ENCODE data around the gene FLT3LG.
A peak's percentile ranks its signal among the peaks of the same experiment; 100 is the strongest.
"Not testable (repeated sequence)": the region's sequence is repeated elsewhere in the genome, so short reads cannot be mapped to it uniquely, and the experiment has no call there.

The FLT3LG gene

DNA sequence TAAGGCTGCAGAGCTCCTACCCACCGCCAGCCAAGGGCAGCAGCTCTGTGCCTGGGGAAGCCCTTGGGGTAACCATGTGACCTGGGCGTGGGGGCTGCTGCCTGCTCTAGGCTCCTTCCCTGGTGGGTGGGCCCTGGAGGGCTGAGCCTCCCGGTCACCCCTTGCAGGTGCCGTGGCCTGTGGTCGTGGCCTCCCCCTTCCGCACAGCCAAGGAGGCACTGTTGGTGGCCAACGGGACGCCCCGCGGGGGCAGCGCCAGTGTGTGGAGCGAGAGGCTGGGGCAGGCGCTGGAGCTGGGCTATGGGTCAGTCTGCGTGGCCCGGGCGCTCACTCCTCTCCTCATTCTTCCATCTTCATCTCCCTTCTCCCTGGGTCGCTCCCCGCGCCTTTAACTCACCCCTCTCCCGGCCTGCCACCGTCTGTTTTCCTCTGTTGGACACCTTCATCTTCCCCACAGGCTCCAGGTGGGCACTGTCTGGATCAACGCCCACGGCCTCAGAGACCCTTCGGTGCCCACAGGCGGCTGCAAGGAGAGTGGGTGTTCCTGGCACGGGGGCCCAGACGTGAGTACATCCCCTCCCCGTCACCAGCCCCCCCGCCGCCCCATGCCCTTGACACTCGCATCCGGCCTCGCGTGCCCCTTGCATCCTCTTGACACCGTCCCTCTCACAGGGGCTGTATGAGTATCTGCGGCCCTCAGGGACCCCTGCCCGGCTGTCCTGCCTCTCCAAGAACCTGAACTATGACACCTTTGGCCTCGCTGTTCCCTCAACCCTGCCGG lies 9.9 kb upstream of the FLT3LG start:
- DNase-seq: no peak

DNA sequence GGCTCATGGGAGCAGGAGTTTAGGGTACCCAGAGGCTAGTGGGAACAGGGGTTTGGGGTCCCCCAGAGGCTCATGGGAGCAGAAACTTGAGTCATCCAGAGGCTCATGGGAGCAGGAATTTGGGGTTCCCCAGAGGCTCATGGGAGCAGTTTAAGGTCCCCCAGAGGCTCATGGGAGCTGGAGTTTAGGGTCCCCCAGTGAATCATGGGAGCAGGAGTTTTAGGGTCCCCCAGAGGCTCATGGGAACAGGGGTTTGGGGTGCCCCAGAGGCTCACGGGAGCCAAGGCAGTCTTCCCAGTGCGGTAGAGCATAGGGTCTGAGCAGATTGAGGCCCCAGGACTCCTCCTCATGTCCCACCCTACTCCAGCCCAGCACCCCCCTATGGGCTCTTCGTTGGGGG lies 8.6 kb upstream of the FLT3LG start:
- DNase-seq: no peak

DNA sequence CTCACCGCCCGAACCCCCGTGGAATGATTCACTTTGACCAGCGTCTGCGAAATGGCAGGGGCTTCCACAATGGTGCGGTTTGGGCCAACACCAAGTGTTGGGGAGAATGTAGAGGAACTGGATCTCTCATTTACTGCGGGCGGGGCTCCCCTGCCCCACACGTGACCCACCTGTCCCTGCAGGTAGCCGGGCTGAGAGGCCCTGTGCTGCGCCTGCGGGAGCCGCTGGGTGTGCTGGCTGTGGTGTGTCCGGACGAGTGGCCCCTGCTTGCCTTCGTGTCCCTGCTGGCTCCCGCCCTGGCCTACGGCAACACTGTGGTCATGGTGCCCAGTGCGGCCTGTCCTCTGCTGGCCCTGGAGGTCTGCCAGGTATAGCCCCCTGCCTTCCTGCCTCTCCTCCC lies 5.8 kb upstream of the FLT3LG start:
- no peak for DNase-seq

DNA sequence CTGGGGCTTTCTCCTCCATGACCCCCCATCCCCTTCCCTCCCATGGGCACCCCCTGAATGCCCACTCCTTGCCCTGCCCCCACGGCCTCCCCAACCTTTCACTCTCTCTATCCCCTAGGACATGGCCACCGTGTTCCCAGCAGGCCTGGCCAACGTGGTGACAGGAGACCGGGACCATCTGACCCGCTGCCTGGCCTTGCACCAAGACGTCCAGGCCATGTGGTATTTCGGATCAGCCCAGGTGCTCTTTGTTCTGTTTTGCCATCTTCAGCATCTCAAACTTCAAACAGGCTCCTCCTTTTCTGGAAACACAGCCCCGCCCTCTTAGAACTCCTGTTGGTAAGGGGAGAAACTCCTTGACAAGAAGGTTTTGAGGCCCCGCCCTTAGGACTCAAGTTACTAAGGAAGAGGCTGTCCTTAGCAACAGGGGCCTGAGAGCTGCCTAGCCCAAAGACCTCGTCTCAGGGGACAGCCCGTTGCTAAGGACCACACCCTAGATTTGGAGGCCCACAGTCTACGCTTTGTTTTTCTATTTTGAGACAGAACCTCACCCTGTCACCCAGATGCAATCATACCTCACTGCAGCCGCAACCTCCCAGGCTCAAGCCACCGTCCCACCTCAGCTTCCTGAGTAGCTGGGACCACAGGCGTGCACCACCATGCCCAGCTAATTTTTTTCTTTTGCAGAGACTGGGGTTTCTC lies 5.1 kb upstream of the FLT3LG start:
- DNase-seq: peak; percentile 90

DNA sequence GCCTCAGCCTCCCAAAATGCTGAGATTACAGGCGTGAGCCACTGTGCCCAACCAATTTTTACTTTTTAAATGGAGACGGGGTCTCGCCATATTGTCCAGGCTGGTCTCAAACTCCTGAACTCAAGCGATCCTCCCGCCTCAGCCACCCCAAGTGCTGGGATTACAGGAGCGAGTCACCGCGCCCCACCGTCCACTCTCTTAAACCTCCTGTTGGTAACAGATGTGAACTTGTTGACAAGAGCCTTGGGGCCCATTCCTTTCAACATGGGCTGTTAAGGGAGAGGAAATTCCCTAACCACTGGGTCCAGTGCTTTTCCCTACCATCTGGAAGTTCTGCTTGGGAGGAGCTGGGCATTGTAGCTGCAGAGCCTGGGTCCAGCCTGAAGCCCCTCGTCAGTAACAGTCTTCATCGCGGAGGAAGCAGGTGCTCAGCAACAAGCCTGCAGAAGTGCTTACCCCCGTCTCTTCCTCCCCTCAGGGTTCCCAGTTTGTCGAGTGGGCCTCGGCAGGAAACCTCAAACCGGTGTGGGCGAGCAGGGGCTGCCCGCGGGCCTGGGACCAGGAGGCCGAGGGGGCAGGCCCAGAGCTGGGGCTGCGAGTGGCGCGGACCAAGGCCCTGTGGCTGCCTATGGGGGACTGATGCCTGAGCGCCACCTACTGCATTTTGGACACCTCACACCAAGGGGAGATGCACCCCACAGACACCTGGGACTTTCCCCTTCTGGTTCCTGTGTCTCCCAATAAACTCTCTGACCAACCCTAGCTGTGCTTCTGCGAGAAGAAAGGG lies 4.0 kb upstream of the FLT3LG start:
- peak; percentile 29 for DNase-seq

DNA sequence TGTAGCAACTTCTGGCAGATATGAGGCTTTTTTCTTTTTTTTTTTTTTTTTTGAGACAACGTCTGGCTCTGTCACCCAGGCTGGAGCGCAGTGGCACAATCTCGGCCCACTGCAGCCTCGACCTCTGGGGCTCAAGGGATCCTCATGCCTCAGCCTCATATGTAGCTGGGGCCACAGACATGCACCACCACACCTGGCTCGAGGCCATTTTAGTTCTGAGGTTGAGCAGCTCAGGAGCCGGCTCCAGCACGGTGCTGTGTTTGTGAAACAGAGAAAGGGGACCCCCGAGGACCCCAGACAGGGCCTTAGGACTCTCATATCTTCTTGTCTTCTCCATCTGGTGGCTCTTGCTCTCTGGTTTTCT lies 3.4 kb upstream of the FLT3LG start:
- DNase-seq: no peak

DNA sequence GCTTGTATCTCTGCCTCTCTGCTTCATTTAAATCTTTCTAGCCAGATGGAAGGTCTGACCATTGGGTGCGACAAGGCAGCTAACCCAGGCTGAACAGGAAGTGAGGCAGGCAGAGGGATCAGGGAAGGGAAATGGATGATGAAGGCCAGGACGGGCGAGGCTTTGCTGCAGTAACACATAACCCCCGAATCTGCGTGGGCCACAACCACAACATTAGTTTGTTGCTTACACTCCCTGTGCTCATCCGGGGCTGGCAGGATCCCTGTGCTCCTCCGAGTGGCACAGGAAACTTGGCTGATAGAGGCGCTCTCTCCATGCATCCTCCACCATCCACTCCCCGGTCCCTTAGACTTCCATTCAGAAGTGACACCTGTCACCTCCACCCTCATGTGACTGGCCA lies 1.1 kb upstream of the FLT3LG start:
- no peak for DNase-seq

DNA sequence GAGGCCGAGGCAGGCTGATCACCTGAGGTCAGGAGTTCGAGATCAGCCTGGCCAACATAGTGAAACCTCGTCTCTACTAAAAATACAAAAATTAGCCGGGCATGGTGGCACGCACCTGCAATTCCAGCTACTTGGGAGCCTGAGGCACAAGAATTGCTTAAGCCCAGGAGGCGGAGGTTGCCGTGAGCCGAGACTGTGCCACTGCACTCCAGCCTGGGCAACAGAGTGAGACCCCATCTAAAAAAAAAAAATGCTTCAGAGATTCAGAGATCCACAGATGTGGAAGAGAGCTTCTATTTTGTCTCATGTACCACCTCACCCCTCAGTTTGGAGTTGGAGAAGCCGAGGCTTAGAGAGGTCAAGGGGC lies 531 bp upstream of the FLT3LG start:
- not testable (repeated sequence) for DNase-seq

DNA sequence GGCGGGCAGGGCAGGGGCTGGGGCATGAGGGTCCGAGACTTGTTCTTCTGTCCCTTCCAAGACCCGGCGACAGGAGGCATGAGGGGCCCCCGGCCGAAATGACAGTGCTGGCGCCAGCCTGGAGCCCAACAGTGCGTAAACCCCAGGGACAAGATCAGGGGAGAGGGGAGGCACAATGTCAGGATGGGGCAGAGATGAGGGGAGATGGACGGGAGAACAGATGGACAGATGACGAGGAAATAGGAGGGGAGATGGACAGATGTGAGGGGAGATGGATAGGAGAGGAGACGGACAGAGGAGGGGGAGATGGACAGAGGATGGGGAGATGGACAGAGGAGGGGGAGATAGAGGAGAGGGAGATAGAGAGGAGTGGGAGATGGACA lies 518 bp downstream of the FLT3LG start:
- no peak for DNase-seq

DNA sequence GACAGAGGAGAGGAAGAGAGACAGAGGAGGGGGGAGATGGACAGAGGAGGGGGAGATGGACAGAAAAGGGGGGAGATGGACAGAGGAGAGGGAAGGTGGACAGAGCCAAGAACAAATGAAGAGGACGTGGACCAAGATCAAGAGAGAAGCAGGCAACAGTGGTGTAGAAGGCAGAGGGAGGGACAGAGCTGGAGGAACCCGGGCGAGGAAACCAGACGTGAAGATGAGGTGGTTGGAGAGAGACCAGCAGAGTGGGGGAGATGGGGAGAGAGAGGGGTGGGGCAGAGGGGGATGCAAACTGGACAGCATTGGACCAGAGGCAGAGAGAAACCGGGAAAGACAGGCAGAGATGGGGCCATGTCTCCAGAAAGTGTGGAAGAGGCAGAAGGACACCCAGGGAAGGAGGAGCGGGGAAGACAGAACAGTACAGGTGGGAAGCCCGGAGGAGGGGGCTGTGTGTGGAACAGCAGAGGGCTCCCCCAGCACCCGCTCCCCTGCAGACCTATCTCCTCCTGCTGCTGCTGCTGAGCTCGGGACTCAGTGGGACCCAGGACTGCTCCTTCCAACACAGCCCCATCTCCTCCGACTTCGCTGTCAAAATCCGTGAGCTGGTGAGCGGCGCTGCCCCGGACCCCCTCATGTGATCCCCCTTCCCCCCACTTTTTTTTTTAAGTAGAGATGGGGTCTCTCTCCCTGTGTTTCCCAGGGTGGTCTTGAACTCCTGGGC lies 1.3 kb downstream of the FLT3LG start:
- DNase-seq: no peak

DNA sequence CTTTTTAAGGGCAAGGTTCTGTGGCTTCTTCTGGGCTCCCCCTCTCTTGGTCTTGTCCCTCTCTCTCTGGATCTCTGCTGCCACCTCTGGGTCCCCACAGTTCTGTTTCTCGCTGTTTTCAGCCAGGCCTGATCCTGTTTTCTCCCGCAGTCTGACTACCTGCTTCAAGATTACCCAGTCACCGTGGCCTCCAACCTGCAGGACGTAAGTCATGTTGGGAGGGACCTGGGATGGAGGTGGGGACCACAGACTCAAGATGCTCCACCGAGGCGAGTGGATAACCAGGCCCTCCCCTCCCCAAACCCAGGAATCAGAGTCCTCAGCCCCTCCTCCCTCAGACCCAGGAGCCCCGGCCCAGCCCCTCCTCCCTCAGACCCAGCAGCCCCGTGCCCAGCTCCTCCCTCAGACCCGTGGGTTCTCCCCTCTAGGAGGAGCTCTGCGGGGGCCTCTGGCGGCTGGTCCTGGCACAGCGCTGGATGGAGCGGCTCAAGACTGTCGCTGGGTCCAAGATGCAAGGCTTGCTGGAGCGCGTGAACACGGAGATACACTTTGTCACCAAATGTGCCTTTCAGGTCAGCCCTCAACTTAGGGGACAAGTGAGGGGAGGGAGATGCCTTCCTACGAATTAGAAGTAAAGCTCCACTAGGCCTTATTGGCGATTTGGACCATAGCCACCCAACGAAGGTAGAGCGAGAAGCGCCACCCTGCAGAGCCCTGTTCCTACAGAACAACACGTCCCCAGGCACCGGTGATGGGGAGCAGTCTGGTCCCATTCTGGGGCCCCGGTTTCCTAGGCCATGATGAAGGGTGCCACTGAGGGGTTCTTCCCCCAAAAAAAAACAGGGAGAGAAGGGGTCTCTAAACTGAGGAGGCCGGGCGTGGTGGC lies 2.2 kb downstream of the FLT3LG start:
- DNase-seq: peak; percentile 85

DNA sequence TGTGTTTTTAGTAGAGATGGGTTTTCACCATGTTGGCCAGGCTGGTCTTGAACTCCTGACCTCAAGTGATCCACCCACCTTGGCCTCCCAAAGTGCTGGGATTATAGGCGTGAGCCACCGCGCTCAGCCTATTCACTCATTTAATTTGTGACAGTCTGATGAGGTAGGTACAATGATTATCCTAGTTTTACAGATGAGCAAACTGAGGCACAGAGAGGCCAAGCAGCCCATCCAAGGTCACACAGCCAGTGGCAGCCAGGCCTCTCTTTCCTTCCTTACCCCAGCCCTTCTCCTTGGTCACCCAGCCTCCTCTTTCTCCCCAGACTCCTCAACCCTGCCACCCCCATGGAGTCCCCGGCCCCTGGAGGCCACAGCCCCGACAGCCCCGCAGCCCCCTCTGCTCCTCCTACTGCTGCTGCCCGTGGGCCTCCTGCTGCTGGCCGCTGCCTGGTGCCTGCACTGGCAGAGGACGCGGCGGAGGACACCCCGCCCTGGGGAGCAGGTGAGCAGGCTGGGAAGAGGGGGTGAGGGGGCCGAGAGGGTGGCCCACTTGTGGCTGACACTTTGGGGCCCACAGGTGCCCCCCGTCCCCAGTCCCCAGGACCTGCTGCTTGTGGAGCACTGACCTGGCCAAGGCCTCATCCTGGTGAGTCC lies 6.1 kb downstream of the FLT3LG start:
- no peak for DNase-seq

DNA sequence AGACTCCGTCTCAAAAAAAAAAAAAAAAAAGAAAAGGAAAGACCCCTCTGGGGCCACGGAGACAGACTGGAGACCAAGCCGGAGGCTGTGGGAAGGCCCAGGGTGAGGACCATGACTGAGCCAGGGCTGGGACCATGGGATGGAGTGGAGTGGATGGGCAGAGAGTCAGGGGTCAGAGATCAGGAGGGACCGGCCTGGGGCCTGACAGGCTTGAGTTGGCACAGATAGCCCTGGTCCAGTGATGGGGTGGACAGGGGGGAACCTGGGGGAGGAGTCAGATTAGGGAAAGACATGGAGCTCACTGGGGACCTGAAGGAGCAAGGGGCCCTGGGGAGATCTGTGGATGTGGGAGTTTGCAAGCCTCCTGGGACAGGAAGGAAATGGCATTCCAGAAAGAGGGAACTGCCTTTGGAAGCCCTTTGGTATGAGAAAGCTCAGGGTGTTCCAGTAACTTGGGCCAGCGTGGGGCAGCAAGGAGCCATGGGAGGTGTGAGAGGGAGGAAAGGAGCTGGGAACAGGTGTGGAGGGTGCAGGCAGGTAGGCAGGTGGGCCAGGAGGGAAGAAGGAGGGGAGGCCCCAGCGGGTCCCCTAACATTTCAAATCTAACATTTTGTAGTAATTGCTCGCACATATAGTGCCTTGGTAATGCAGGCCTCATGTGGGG lies 7.1 kb downstream of the FLT3LG start:
- no peak for DNase-seq

DNA sequence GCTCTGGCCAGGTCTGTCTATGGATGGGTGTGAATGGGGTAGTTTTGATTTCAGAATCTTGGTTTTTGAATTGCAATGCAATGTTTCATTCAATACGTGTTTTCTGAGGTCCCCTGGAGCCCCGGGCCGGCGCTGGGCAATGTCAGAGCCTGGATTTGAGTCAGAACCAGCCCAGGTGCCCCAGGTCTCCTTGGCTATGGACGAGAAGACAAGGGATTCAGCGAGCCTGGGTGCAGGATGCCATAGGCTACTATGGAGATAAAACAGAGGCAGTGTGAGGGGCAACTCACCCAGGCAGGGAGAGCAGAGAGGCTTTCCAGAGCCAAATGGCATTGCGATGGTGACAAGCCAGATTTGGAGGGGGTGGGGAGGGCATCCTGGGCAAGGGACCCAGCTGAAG lies 12.2 kb downstream of the FLT3LG start:
- DNase-seq: no peak

DNA sequence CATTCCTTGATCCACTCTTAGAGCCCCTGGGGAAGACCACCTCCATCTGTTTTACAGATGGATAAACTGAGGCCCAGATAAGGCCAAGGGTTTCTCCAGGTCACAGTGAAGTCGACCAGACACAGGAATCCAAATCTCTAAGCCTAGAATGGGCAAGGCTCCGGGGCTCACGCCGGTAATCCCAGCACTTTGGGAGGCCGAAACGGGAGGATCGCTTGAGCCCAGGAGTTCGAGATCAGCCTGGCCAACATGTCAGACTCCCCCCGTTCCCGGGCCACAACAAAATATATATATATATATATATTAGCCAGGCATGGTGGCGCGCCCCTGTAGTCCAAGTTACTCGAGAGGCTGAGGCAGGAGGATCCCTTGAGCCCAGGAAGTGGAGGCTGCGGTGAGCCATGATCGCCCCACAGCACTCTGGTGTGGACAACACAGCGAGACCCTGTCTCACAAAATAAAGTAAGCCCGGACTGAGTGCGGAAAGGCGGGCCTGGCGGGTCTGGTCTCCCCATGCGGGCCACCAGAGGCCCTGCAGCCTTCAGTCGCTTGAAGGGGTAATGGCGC lies 12.8 kb downstream of the FLT3LG start:
- no peak for DNase-seq

DNA sequence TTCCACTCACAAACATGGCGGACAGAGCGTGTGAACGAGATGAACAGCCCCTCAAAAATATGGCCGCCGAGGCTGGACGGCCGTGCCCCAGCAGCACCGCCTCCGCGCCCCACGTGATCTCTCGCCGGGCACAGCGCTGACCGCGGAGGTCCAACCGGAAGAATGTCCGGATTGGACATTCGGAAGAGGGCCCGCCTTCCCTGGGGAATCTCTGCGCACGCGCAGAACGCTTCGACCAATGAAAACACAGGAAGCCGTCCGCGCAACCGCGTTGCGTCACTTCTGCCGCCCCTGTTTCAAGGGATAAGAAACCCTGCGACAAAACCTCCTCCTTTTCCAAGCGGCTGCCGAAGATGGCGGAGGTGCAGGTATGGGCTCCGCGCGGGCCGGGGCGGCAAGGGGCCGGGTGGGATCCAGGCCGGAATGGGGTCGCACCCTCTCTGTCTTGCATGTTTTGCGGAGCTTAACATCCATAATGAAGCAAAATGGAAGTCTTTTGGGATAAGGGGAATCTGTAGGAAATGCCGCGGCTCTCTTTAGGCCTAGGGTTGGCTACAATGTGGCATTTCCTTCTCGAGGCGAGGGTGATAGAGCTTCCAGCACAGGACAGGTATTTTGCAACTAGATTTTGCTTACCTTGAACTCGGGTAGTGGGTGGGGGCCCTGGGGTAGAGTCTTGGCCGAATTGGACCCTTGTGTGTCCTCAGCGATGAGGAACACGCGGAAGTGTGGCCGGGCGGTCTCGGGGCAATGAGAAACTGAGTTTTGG lies 13.4 kb downstream of the FLT3LG start, which contains the start of gene RPL13A:
Gene RPL13A, plus strand, starts transcription at position 332 of the 769 bp plus-strand sequence. Its CDS starts 22 bp downstream, at position 354.
- peak; percentile 100 for DNase-seq

DNA sequence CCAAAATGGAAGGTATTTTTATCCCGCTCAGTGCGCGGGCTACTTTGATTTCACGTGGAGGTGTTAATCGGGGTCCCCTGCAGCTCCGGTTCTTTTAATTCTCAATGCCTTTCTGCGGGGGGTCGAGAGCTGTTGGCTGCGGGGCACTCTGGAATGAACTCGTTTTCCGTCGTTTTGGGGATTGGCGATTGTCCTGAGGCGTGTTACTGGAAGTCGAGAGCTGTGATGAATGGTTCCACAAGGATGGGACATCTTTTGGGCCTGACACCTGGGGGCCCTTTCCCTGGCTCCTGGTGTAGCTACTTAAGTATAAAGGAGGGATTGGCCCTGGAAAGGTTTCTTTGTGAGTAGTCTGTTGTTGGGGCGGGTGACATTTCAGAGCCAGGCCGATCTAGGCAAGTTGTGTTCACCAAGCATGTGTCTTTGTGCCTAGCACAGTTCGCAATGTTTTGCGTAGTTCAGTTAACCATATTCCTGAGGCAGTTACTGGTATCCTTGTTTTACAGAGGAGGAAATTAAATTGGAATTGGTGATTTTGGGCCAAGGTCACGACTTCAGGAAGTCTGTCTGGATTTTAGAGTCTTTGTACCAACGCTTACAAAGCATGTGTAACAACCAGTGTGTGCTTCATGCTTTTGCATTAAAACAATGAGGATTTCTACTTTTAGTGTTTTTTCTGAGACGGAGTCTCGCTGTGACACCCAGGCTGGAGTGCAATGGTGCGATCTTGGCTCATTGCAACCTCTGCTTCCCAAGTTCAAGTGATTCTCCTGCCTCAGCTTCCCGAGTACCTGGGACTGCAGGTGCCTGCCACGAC lies 14.2 kb downstream of the FLT3LG start:
- peak; percentile 46 for DNase-seq

DNA sequence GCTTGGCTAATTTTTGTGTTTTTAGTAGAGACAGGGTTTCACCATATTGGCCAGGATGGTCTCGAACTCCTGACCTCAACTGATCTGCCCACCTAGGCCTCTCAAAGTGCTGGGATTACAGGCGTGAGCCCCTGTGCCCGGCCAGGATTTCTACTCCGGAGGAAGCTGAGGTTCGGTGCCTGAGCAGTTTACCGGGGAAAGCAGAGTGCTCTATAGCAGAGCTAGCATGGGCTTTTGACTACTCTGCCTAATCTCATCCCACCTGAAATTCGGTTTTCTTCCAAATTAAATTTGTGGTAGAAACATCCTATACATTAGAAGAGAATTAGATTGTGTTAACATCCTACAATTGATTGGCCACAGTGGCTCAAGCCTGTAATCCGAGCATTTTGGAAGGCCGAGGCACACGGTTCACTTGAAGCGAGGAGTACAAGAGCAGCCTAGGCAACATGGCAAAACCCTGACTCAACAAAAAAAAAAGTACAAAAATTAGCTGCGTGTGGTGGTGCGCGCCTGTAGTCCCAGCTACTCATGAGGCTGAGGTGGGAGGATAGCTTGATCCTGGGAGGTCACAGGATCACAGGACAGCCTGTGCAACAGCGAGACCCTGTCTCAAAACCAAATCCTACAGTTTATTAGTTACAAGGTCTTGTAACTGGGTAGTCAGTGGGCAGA lies 15.0 kb downstream of the FLT3LG start:
- DNase-seq: no peak
